HFF-Myc (cell line): ENCODE results near the gene STARD3.
"Not testable (repeated sequence)": the region's sequence is repeated elsewhere in the genome, so short reads cannot be mapped to it uniquely, and the experiment has no call there.

Experiments used
- DNase-seq: peaks from one replicate; pipeline ENCODE4 v3.0.0-alpha.2; 2011; ENCODE audit warnings: low read depth; ENCODE audit errors: extremely low read depth
- H3K4me3 ChIP-seq: replicated peaks from 2 replicates; pipeline ENCODE4 v1.5.1; 2011; ENCODE audit warnings: low read depth, mild to moderate bottlenecking, control low read depth, low read length
- TF ChIP-seq, protein P1 (sequence below): IDR thresholded peaks from 2 replicates; pipeline ENCODE4 v1.5.1; 2012; ENCODE audit warnings: mild to moderate bottlenecking, low read depth, low read length, control low read depth; ENCODE audit errors: missing control alignments

Gene STARD3

GRCh38 chr17:39696731-39697130 is 59.8 kb downstream of the STARD3 start:
- H3K4me3 ChIP-seq, result no peak overlapping the region
- TF ChIP-seq, protein P1, sequence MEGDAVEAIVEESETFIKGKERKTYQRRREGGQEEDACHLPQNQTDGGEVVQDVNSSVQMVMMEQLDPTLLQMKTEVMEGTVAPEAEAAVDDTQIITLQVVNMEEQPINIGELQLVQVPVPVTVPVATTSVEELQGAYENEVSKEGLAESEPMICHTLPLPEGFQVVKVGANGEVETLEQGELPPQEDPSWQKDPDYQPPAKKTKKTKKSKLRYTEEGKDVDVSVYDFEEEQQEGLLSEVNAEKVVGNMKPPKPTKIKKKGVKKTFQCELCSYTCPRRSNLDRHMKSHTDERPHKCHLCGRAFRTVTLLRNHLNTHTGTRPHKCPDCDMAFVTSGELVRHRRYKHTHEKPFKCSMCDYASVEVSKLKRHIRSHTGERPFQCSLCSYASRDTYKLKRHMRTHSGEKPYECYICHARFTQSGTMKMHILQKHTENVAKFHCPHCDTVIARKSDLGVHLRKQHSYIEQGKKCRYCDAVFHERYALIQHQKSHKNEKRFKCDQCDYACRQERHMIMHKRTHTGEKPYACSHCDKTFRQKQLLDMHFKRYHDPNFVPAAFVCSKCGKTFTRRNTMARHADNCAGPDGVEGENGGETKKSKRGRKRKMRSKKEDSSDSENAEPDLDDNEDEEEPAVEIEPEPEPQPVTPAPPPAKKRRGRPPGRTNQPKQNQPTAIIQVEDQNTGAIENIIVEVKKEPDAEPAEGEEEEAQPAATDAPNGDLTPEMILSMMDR, result no peak
- no peak for DNase-seq

DNA sequence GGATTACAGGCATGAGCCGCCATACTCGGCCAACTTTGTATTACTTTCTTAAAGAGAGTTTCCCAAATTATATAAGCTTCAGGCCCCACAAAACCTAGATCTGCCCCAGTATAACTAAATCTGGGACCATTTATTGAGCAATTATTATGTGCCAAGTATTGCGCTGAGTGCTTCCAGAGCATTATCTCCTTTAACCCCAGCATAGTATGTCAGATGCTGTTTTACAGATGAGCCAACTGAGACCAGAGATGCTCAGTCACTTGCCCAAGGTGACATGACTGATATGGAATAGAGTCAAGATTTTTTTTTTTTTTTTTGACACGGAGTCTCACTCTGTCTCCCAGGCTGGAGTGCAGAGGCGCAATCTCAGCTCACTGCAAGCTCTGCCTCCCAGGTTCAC is 61.0 kb downstream of the STARD3 start:
- TF ChIP-seq, protein P1, result no peak
- no peak for DNase-seq
- no peak overlapping the region for H3K4me3 ChIP-seq

GRCh38 chr17:39699157-39699817 is 62.3 kb downstream of the STARD3 start:
- DNase-seq, result not testable (repeated sequence)
- H3K4me3 ChIP-seq, result peak overlapping the region; percentile 67

DNA sequence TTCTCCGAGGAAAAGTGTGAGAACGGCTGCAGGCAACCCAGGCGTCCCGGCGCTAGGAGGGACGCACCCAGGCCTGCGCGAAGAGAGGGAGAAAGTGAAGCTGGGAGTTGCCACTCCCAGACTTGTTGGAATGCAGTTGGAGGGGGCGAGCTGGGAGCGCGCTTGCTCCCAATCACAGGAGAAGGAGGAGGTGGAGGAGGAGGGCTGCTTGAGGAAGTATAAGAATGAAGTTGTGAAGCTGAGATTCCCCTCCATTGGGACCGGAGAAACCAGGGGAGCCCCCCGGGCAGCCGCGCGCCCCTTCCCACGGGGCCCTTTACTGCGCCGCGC is 62.8 kb downstream of the STARD3 start, which contains the start of gene ERBB2:
TSS of gene ERBB2 (plus strand) at position 247 of the 330 bp plus-strand sequence. CDS start 175 bp downstream, outside the sequence.
- peak within 1 kb of the TSS; percentile 67 for H3K4me3 ChIP-seq
- TF ChIP-seq, protein P1, result no peak
- DNase-seq, result no peak

DNA sequence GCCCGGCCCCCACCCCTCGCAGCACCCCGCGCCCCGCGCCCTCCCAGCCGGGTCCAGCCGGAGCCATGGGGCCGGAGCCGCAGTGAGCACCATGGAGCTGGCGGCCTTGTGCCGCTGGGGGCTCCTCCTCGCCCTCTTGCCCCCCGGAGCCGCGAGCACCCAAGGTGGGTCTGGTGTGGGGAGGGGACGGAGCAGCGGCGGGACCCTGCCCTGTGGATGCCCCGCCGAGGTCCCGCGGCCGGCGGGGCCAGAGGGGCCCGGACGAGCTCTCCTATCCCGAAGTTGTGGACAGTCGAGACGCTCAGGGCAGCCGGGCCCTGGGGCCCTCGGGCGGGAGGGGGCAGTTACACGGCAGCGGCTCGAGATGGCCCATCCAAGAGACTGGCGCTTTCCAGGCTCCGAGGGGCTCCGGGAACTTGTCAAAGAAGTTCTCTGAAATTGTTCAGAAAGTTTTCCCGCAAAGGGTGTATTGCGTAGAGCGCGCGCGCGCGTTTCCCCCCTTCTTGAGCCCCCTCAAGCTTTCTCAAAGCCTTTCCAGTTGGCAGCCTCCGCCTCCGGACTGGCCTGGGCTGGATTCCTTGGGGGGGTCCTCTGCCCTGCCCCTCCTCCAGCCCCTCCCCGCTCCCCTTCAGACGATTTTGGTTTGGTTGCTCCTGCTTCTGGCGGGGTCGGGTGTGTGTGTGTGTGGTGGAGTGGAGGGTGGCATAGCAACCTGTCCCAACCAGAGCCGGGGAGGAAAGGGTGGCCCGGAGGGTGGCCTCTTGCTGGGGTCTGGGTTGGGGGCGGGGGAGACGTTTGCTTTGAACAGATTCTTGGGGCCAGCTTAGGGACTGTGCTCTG is 63.4 kb downstream of the STARD3 start:
- DNase-seq, result no peak
- peak overlapping the region; percentile 67 for H3K4me3 ChIP-seq
- TF ChIP-seq, protein P1, result no peak

- no peak for DNase-seq
- H3K4me3 ChIP-seq, result peak overlapping the region; percentile 67
- TF ChIP-seq, protein P1, result no peak
These were observed 64.3 kb downstream of the STARD3 start for GRCh38 chr17:39701012-39701783.

DNA sequence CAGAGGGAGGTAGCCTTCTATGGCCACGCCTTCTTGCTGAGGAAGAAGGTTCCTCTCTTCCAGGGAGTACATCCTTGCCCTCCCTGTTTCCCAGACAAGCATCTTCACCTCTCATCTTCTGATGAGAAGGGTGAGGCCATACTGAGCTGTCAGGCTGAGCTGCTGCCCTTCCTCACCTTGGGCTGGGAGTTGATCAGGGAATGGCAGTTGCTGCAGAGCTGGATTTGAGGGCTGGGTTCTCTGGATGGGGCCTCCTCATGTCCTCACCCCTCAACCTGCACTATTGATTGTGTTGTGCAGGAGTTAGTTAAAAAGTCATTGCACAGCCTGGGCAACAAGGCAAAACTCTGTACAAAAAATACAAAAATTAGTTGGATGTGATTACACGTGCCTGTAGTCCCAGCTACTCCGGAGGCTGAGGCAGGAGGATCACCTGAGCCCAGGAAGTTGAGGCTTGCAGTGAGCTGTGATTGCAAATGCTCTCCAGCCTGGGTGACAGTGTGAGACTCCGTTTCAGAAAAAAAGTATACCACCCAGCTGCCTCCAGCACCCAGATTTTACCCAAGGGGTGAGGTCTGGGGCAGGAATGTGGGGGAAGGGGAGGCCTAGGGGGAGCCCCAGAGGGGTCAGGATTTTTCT is 65.0 kb downstream of the STARD3 start:
- no peak overlapping the region for H3K4me3 ChIP-seq
- TF ChIP-seq, protein P1, result no peak
- no peak for DNase-seq
